GM23338 (cell line): ENCODE data around the gene DCDC1. TPM values are rescaled to one million over a fixed set of nuclear protein-coding genes. Genes with fewer than 3 reads are reported as not detected.

Experiments used
- ATAC-seq: fragments of 200-7000 bp; cut with Tn5 transposase; 3 replicates; pipeline ENCODE4 v1.9.1; 2020
- DNase-seq: peaks from one replicate; pipeline ENCODE4 v3.0.0-alpha.2; 2015; ENCODE audit warnings: low spot score
- H2AFZ ChIP-seq: fragments of 200-600 bp; sonication (generic); 2 replicates; pipeline ENCODE4 v1.8.0; 2016; ENCODE audit warnings: antibody characterized with exemption, mild to moderate bottlenecking, moderate library complexity
- H3F3A ChIP-seq: fragments of 200-600 bp; sonication (generic); replicated peaks from 2 replicates; pipeline ENCODE4 v1.8.0; 2017; ENCODE audit warnings: antibody characterized with exemption, mixed run types, low read depth
- H3K27ac ChIP-seq: fragments of 200-600 bp; sonication (generic); 2 replicates; pipeline ENCODE4 v1.6.1; 2016; ENCODE audit warnings: low read depth
- H3K27me3 ChIP-seq: fragments of 200-600 bp; sonication (generic); 2 replicates; pipeline ENCODE4 v1.8.0; 2016; ENCODE audit warnings: mild to moderate bottlenecking, mixed run types, moderate library complexity; ENCODE audit not compliant: insufficient read depth
- H3K36me3 ChIP-seq: fragments of 200-600 bp; sonication (generic); 2 replicates; pipeline ENCODE4 v1.8.0; 2016; ENCODE audit warnings: mild to moderate bottlenecking; ENCODE audit not compliant: insufficient read depth
- H3K4me1 ChIP-seq: fragments of 200-600 bp; sonication (generic); 2 replicates; pipeline ENCODE4 v1.8.0; 2016; ENCODE audit warnings: mild to moderate bottlenecking, moderate library complexity; ENCODE audit not compliant: insufficient read depth
- H3K4me2 ChIP-seq: fragments of 200-600 bp; sonication (generic); 2 replicates; pipeline ENCODE4 v1.7.1; 2017; ENCODE audit warnings: mixed run types
- H3K4me3 ChIP-seq: fragments of 200-600 bp; sonication (generic); 2 replicates; pipeline ENCODE4 v1.6.1; 2016; ENCODE audit warnings: mixed run types
- H3K79me2 ChIP-seq: fragments of 200-600 bp; sonication (generic); replicated peaks from 2 replicates; pipeline ENCODE4 v1.8.0; 2017; ENCODE audit warnings: mild to moderate bottlenecking; ENCODE audit not compliant: insufficient read depth
- H3K9me2 ChIP-seq: fragments of 200-600 bp; sonication (generic); 2 replicates; pipeline ENCODE4 v1.8.0; 2017; ENCODE audit not compliant: insufficient read depth
- H4K20me1 ChIP-seq: fragments of 200-600 bp; sonication (generic); replicated peaks from 2 replicates; pipeline ENCODE4 v1.8.0; 2017; ENCODE audit warnings: mild to moderate bottlenecking; ENCODE audit not compliant: insufficient read depth
- H3K27ac Mint-ChIP-seq: 2 replicates; pipeline ENCODE4 v1.8.0; 2020; ENCODE audit warnings: inconsistent platforms, mild to moderate bottlenecking, moderate library complexity, mixed read lengths
- H3K27me3 Mint-ChIP-seq: 3 replicates; pipeline ENCODE4 v1.8.0; 2022; ENCODE audit warnings: low read depth, mild to moderate bottlenecking, moderate library complexity, mixed read lengths, inconsistent platforms; ENCODE audit not compliant: insufficient read depth, poor library complexity
- H3K36me3 Mint-ChIP-seq: 3 replicates; pipeline ENCODE4 v1.8.0; 2021; ENCODE audit warnings: low read depth, mild to moderate bottlenecking, inconsistent platforms, moderate library complexity, mixed read lengths
- H3K4me1 Mint-ChIP-seq: 3 replicates; pipeline ENCODE4 v1.8.0; 2020; ENCODE audit warnings: mild to moderate bottlenecking, inconsistent platforms, mixed read lengths
- H3K4me3 Mint-ChIP-seq: 3 replicates; pipeline ENCODE4 v1.8.0; 2021; ENCODE audit warnings: moderate library complexity, mild to moderate bottlenecking, inconsistent platforms, mixed read lengths
- H3K9me3 Mint-ChIP-seq: 3 replicates; pipeline ENCODE4 v1.8.0; 2020; ENCODE audit warnings: moderate library complexity, mild to moderate bottlenecking, inconsistent platforms, mixed read lengths
- EZH2 ChIP-seq: fragments of 200-600 bp; sonication (generic); IDR thresholded peaks from one replicate; pipeline ENCODE4 v1.8.0; 2017; ENCODE audit warnings: antibody characterized with exemption, mild to moderate bottlenecking, low read depth; ENCODE audit not compliant: unreplicated experiment
- EZH2phosphoT487 ChIP-seq: fragments of 200-600 bp; sonication (generic); IDR thresholded peaks from one replicate; pipeline ENCODE4 v1.8.1; 2018; ENCODE audit warnings: antibody characterized with exemption; ENCODE audit not compliant: unreplicated experiment
- JUNB ChIP-seq: IDR thresholded peaks from one replicate; pipeline ENCODE4 v1.6.1; 2016; ENCODE audit warnings: antibody characterized with exemption; ENCODE audit not compliant: unreplicated experiment
- NANOG ChIP-seq: IDR thresholded peaks from 2 replicates; pipeline ENCODE4 v1.6.1; 2016; ENCODE audit warnings: antibody characterized with exemption, borderline replicate concordance
- POLR2AphosphoS5 ChIP-seq: IDR thresholded peaks from 2 replicates; pipeline ENCODE4 v1.6.1; 2016; ENCODE audit warnings: antibody characterized with exemption, low read depth
- REST ChIP-seq: IDR thresholded peaks from one replicate; pipeline ENCODE4 v1.6.1; 2018; ENCODE audit warnings: antibody characterized with exemption; ENCODE audit not compliant: unreplicated experiment
- STAT1 ChIP-seq: IDR thresholded peaks from one replicate; pipeline ENCODE4 v1.6.1; 2016; ENCODE audit warnings: antibody characterized with exemption; ENCODE audit not compliant: unreplicated experiment
- ZNF114 ChIP-seq: fragments of 250-450 bp; sonication (Bioruptor Pico); IDR thresholded peaks from 2 replicates; pipeline ENCODE4 v1.5.0; 2020; ENCODE audit warnings: mild to moderate bottlenecking, moderate library complexity
- ZNF331 ChIP-seq: fragments of 250-450 bp; sonication (Bioruptor Pico); IDR thresholded peaks from 2 replicates; pipeline ENCODE4 v1.5.0; 2020; ENCODE audit warnings: low read depth, mild to moderate bottlenecking, moderate library complexity
- polyA plus RNA-seq: library from polyadenylated mRNA; unstranded; fragments of >200 nt; fragmentation: Nextera tagmentation; extraction: Ambion mirVana; gene quantifications from 2 replicates; pipeline ENCODE4 v1.2.1, GENCODE V29; 2016
- total RNA-seq: library from RNA; depleted of rRNA; stranded (reverse); fragments of >200 nt; shearing (Covaris generic); gene quantifications from 2 replicates; pipeline ENCODE4 v1.2.3, GENCODE V29; 2014
- TF ChIP-seq, protein P1 (sequence below): fragments of 250-450 bp; sonication (Bioruptor Pico); IDR thresholded peaks from 2 replicates; pipeline ENCODE4 v1.5.0; 2020; ENCODE audit warnings: mild to moderate bottlenecking, moderate library complexity
- TF ChIP-seq, protein P2 (sequence below): IDR thresholded peaks from 2 replicates; pipeline ENCODE4 v1.6.1; 2016; ENCODE audit warnings: antibody characterized with exemption

DCDC1 gene
- total and polyA plus RNA-seq, 2 experiments from 2014 or later, result 0.56 to 0.58 TPM

GRCh38 chr11:31414338-31414737 is 44.8 kb upstream of the DCDC1 start (continued):
- no peak for TF ChIP-seq REST
- no peak for TF ChIP-seq POLR2AphosphoS5
- no peak for TF ChIP-seq ZNF331 (CRISPR knock-in tag)

DNA sequence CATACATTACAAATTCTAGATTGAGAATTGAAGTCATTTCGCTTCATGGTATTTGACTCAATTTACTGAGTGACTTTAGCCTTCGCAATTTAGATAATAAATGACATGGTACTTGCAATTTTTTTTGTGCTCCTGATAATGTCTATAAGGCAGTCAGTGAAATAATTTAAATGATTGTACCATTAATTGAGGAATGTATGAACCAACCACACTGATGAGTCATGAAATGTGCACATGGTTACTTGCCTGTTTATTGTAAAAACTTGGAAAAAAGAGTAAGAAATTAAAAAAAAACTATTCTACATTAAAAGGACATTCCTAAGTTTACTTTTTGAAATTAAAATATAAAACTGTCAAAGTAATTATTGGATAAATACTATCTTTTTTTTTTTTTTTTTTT is 43.4 kb upstream of the DCDC1 start:
- no peaks in the 10 kb centered on the region for H3K27me3 Mint-ChIP-seq
- no peak overlapping the region for H3K4me2 ChIP-seq
- ATAC-seq, result no peak

More for the DNA sequence above, 43.4 kb upstream of the DCDC1 start:
- no peak for DNase-seq
- peaks cover 17% of the 10 kb centered on the region for H3K4me1 ChIP-seq
- H2AFZ ChIP-seq, result no peak overlapping the region
- no peaks in the 10 kb centered on the region for H3K9me2 ChIP-seq
- no peak for TF ChIP-seq ZNF114 (CRISPR knock-in tag)
- no peak for TF ChIP-seq POLR2AphosphoS5
- no peak for TF ChIP-seq NANOG
- TF ChIP-seq EZH2phosphoT487, result no peak
- no peak for TF ChIP-seq ZNF331 (CRISPR knock-in tag)
- TF ChIP-seq, protein P1, sequence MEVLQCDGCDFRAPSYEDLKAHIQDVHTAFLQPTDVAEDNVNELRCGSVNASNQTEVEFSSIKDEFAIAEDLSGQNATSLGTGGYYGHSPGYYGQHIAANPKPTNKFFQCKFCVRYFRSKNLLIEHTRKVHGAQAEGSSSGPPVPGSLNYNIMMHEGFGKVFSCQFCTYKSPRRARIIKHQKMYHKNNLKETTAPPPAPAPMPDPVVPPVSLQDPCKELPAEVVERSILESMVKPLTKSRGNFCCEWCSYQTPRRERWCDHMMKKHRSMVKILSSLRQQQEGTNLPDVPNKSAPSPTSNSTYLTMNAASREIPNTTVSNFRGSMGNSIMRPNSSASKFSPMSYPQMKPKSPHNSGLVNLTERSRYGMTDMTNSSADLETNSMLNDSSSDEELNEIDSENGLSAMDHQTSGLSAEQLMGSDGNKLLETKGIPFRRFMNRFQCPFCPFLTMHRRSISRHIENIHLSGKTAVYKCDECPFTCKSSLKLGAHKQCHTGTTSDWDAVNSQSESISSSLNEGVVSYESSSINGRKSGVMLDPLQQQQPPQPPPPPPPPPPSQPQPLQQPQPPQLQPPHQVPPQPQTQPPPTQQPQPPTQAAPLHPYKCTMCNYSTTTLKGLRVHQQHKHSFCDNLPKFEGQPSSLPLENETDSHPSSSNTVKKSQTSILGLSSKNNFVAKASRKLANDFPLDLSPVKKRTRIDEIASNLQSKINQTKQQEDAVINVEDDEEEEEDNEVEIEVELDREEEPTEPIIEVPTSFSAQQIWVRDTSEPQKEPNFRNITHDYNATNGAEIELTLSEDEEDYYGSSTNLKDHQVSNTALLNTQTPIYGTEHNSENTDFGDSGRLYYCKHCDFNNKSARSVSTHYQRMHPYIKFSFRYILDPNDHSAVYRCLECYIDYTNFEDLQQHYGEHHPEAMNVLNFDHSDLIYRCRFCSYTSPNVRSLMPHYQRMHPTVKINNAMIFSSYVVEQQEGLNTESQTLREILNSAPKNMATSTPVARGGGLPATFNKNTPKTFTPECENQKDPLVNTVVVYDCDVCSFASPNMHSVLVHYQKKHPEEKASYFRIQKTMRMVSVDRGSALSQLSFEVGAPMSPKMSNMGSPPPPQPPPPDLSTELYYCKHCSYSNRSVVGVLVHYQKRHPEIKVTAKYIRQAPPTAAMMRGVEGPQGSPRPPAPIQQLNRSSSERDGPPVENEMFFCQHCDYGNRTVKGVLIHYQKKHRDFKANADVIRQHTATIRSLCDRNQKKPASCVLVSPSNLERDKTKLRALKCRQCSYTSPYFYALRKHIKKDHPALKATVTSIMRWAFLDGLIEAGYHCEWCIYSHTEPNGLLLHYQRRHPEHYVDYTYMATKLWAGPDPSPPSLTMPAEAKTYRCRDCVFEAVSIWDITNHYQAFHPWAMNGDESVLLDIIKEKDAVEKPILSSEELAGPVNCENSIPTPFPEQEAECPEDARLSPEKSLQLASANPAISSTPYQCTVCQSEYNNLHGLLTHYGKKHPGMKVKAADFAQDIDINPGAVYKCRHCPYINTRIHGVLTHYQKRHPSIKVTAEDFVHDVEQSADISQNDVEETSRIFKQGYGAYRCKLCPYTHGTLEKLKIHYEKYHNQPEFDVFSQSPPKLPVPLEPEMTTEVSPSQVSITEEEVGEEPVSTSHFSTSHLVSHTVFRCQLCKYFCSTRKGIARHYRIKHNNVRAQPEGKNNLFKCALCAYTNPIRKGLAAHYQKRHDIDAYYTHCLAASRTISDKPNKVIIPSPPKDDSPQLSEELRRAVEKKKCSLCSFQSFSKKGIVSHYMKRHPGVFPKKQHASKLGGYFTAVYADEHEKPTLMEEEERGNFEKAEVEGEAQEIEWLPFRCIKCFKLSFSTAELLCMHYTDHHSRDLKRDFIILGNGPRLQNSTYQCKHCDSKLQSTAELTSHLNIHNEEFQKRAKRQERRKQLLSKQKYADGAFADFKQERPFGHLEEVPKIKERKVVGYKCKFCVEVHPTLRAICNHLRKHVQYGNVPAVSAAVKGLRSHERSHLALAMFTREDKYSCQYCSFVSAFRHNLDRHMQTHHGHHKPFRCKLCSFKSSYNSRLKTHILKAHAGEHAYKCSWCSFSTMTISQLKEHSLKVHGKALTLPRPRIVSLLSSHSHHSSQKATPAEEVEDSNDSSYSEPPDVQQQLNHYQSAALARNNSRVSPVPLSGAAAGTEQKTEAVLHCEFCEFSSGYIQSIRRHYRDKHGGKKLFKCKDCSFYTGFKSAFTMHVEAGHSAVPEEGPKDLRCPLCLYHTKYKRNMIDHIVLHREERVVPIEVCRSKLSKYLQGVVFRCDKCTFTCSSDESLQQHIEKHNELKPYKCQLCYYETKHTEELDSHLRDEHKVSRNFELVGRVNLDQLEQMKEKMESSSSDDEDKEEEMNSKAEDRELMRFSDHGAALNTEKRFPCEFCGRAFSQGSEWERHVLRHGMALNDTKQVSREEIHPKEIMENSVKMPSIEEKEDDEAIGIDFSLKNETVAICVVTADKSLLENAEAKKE (CRISPR knock-in tag), result no peak
- TF ChIP-seq REST, result no peak
- no peak for TF ChIP-seq JUNB
- TF ChIP-seq STAT1, result no peak
- no peak for TF ChIP-seq EZH2
- TF ChIP-seq, protein P2, sequence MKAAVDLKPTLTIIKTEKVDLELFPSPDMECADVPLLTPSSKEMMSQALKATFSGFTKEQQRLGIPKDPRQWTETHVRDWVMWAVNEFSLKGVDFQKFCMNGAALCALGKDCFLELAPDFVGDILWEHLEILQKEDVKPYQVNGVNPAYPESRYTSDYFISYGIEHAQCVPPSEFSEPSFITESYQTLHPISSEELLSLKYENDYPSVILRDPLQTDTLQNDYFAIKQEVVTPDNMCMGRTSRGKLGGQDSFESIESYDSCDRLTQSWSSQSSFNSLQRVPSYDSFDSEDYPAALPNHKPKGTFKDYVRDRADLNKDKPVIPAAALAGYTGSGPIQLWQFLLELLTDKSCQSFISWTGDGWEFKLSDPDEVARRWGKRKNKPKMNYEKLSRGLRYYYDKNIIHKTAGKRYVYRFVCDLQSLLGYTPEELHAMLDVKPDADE, result no peak
- H3K27ac ChIP-seq, result no peak overlapping the region
- no peaks in the 10 kb centered on the region for H3K27me3 ChIP-seq
- H3K4me3 ChIP-seq, result no peak overlapping the region
- Mint-ChIP-seq H3K36me3 (peaks cover 15% of the 10 kb centered on the region), H3K4me3 (no peak overlapping the region), H3K9me3 (peaks cover 7% of the 10 kb centered on the region; the same call in 2 of the 3 replicates), H3K27ac (no peak overlapping the region), H3K4me1 (peaks cover 30% of the 10 kb centered on the region)
- H4K20me1 ChIP-seq, result no peaks in the 10 kb centered on the region
- no peaks in the 10 kb centered on the region for H3F3A ChIP-seq
- no peaks in the 10 kb centered on the region for H3K36me3 ChIP-seq
- H3K79me2 ChIP-seq, result no peaks in the 10 kb centered on the region
